ENCODE data around the gene PHLDA2. TPM values are rescaled to one million over a fixed set of nuclear protein-coding genes. Genes with fewer than 3 reads are reported as not detected.

The PHLDA2 gene
- polyA plus RNA-seq, 1 donor (not counting 4 experiments of a cell fraction or from before 2014, with no cell fraction given) = 24.3 TPM

DNA sequence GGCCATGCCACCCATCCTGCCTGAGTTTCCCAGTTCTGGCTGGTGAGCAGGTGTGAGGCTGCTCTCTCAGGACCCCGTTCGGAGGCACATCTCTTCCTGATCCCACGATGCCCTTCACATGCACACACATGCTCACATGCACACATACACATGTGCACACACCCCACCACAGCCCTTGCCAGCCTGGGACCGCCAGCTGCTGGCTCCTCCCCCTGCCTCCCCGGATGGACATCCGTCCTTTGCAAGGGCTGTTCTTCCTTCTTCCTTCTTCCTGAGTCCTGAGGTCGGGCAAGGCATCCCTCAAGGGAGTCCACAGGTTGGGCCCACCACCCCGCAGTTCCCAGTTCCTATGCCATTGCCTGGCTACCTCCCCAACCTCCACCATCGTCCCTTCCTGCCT, 33.2 kb downstream of the PHLDA2 start:
- no peaks in the 10 kb centered on the region for H3K27me3 ChIP-seq (ENCODE audit: control insufficient read depth, extremely low read depth, insufficient read depth, low read length)
- dilution Hi-C loops (cut with MboI; ENCODE audit: extremely low pct_ligation_motif_present, low sequenced_read_pairs) = no loop called here
- DNase-seq (ENCODE audit: low read depth, low spot score) (no peak), FAIRE-seq (no peak)
- no peak overlapping the region for H3K4me3 ChIP-seq (ENCODE audit: control insufficient read depth in 2 of 3, extremely low read depth in 1 of 3, insufficient read depth in 2 of 3, low read depth in 1 of 3, low read length in 3 of 3)
- no peaks in the 10 kb centered on the region for H3K9me1 ChIP-seq (ENCODE audit: control insufficient read depth, extremely low read depth, insufficient read depth, low read length)
- no peaks in the 10 kb centered on the region for H3K79me2 ChIP-seq (ENCODE audit: control insufficient read depth, insufficient read depth, low read length)
- no peak overlapping the region for H2AFZ ChIP-seq (ENCODE audit: control insufficient read depth, low read length)
- H3K27ac ChIP-seq (ENCODE audit: control insufficient read depth, insufficient read depth, low read length) = no peak overlapping the region
- no peaks in the 10 kb centered on the region for H3K36me3 ChIP-seq (ENCODE audit: control insufficient read depth in 2 of 2, extremely low read depth in 1 of 2, insufficient read depth in 2 of 2, low read length in 2 of 2)
- H3K9me3 ChIP-seq (ENCODE audit: control insufficient read depth, low read depth, low read length) = no peaks in the 10 kb centered on the region
- TF ChIP-seq CTCF (optimal IDR thresholded peaks at IDR 0.05 in 1 of 3, IDR thresholded peaks at IDR 0.05 in 1 of 3, conservative IDR thresholded peaks at IDR 0.05 in 1 of 3; ENCODE audit: extremely low read depth in 1 of 3, insufficient read depth in 2 of 3, low read length in 3 of 3) = no peak
- TF ChIP-seq EZH2 (IDR thresholded peaks at IDR 0.05; ENCODE audit: low read length) = no peak
- H3K4me1 ChIP-seq (ENCODE audit: control insufficient read depth, extremely low read depth, insufficient read depth, low read length) = peaks cover 38% of the 10 kb centered on the region
- H3K4me2 ChIP-seq (ENCODE audit: control insufficient read depth, extremely low read depth, insufficient read depth, low read depth, low read length) = no peak overlapping the region
- no peak overlapping the region for H3K9ac ChIP-seq (ENCODE audit: control insufficient read depth, extremely low read depth, insufficient read depth, low read length)
- no peaks in the 10 kb centered on the region for H4K20me1 ChIP-seq (ENCODE audit: control insufficient read depth, extremely low read depth, insufficient read depth, low read length)

DNA sequence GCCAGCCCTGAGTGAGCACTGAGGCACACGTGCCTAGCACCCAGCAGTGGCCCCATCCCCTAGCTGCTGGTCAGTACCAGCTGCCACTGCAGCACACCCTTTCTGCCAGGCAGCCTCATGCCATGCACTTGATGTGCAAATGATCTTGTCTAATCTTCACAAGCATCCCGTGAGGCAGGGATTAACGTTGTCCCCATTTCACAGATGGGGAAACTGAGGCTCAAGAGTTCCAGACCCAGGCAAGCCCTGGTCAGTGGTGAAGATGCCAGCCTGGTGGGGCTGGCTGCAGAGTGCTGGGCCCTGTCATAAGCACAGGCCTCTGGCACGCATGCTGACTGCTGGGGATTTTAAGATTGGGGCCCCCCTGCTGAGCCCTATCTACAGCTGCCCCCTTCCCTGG, 35.3 kb downstream of the PHLDA2 start:
- dilution Hi-C loops (cut with MboI; ENCODE audit: extremely low pct_ligation_motif_present, low sequenced_read_pairs) = no loop called here
- Histone ChIP-seq H3K4me2 (ENCODE audit: control insufficient read depth, extremely low read depth, insufficient read depth, low read depth, low read length) (no peak overlapping the region), H3K9ac (ENCODE audit: control insufficient read depth, extremely low read depth, insufficient read depth, low read length) (no peak overlapping the region), H3K4me3 (ENCODE audit: control insufficient read depth in 2 of 3, extremely low read depth in 1 of 3, insufficient read depth in 2 of 3, low read depth in 1 of 3, low read length in 3 of 3) (no peak overlapping the region), H3K27me3 (ENCODE audit: control insufficient read depth, extremely low read depth, insufficient read depth, low read length) (no peaks in the 10 kb centered on the region), H3K27ac (ENCODE audit: control insufficient read depth, insufficient read depth, low read length) (no peak overlapping the region), H3K9me3 (ENCODE audit: control insufficient read depth, low read depth, low read length) (no peaks in the 10 kb centered on the region), H3K9me1 (ENCODE audit: control insufficient read depth, extremely low read depth, insufficient read depth, low read length) (no peaks in the 10 kb centered on the region), H4K20me1 (ENCODE audit: control insufficient read depth, extremely low read depth, insufficient read depth, low read length) (no peaks in the 10 kb centered on the region), H3K4me1 (ENCODE audit: control insufficient read depth, extremely low read depth, insufficient read depth, low read length) (peaks cover 32% of the 10 kb centered on the region), H3K36me3 (ENCODE audit: control insufficient read depth in 2 of 2, extremely low read depth in 1 of 2, insufficient read depth in 2 of 2, low read length in 2 of 2) (no peaks in the 10 kb centered on the region), H2AFZ (ENCODE audit: control insufficient read depth, low read length) (no peak overlapping the region), H3K79me2 (ENCODE audit: control insufficient read depth, insufficient read depth, low read length) (no peaks in the 10 kb centered on the region)
- no peak for FAIRE-seq
- no peak for DNase-seq (ENCODE audit: low read depth, low spot score)
- TF ChIP-seq CTCF (optimal IDR thresholded peaks at IDR 0.05 in 1 of 3, IDR thresholded peaks at IDR 0.05 in 1 of 3, conservative IDR thresholded peaks at IDR 0.05 in 1 of 3; ENCODE audit: extremely low read depth in 1 of 3, insufficient read depth in 2 of 3, low read length in 3 of 3) (no peak), EZH2 (IDR thresholded peaks at IDR 0.05; ENCODE audit: low read length) (no peak)

Data from keratinocyte (primary cell).